IPS DF 4.7 (cell line): Measurements from ENCODE around the gene RIT1.

Experiments used
- DNase-seq: peaks from one replicate; pipeline ENCODE4 v3.0.0-alpha.2; 2013; ENCODE audit warnings: low spot score; ENCODE audit errors: extremely low read depth

The RIT1 gene

DNA sequence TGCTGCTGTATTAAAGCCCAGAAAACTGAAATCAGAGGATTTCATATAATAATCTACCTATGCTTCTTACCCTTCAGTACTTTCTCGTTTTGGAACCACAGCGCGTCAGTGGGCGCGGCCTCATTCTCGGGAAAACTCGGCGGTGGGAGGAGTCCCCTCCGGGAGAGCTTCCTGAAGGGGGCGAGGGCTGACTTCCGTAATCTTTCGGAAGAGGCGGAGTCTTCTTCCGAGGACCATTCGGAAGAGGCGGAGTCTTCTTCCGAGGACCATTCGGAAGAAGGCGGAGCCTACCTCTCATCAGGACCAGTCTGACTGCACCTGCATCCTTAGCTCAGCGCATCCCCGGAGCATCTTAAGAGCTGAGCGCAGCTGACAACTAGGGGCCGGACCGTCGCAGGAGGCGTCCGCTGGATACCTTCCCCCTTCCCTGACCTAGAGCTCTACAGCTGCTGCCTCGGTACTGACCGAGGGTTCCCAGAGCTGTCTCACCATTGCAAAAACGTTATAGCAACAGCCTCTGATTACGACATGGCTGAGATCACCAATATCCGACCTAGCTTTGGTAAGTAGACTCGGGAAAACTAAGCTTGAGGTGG lies 51.8 kb downstream of the RIT1 start, which contains the start of gene SYT11:
SYT11 (plus strand) TSS at position 334 of the 596 bp plus-strand sequence; CDS start at position 529, 195 bp downstream.
- peak; percentile 85 for DNase-seq

DNA sequence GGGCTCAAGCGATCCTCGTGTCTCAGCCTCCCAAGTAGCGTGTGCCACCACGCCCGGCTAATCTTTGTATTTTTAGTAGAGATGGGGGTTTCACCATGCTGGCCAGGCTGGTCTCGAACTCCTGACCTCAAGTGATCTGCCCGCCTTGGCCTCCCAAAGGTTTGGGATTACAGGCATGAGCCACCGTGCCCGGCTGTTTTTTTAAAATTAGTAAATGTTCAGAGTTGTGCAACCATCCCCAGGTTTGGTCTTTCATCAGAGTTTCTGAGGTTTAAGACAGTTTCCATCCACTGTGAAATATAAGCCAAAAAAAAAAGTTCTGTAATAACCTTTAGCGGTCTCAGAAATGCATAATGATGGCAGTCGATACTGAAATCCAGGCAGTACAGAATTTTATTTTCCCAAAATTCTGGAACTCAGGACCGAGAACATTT lies 52.3 kb downstream of the RIT1 start:
- DNase-seq, result no peak

DNA sequence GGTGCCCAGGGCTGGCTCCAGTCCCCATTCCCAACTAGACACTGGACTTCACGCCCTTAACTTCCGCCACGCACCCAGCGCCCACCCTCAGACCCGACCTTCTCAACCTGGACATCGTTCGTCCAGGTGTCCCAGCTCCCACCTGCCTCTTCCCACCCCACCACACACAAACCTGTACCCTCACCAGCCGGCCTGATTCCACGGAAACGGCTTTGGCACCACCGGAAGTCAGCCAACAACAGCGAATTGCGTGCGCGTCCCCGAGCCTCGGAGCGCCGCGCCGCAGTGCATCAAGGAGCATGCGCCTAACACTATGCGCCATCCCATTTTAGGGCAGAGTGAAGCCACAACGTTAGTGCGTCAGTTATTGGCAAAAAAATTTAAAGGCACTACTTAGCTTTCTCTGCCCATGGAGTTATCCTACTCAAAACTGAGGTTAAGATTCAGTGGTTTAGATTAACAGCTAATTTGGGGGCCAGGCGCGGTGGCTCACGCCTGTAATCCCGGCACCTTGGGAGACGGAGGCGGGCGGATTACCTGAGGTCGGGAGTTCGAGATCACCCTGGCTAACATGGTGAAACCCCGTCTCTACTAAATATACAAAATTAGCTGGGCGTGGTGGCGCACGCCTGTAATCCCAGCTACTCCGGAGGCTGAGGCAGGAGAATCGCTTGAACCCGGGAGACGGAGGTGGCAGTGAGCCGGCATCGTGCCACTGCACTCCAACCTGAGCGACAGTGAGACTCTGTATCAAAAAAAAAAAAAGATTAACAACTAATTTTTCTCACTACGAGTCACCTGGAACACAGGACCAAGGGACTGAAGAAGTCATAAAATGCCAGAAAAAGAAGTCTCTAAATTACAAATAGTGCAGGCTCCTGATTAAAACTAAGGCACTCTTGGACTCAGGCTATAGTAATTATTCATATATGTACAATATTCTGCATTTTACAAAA lies 53.9 kb downstream of the RIT1 start, which contains the start of gene GON4L:
GON4L (minus strand) TSS at position 240 of the 956 bp plus-strand sequence. CDS start 3,434 bp downstream, outside the sequence.
- peak; percentile 78 for DNase-seq

DNA sequence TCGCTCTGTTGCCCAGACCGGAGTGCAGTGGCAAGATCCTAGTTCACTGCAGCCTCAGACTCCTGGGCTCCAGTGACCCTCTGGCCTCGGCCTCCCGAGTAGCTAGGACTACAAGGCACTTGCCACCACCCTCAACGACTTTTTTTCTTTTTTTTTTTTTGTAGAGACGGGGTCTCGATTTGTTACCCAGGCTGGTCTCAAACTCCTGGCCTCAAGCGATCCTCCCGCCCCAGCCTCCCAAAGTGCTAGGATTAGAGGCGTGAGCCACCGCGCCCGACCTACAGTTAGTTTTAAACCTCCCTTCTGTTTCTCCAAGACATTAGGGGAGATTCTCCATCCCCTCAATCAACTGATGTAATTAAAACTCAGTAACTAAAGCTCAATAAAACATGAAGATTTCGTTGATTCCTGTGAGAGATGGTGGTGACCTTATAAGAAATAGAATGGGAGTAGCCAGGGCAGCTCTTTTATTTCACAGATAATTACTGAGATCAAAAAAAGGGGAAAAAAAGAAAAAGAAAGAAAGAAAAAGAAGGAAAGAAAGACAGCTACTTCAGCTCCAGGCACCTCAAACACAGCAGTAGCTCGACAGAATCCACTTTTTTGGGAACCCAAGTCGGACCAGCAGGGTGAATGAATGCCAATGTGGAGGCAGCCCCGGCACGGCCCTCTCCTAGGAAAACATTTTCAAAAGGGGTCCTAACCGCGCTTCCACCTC lies 54.7 kb downstream of the RIT1 start:
- no peak for DNase-seq

DNA sequence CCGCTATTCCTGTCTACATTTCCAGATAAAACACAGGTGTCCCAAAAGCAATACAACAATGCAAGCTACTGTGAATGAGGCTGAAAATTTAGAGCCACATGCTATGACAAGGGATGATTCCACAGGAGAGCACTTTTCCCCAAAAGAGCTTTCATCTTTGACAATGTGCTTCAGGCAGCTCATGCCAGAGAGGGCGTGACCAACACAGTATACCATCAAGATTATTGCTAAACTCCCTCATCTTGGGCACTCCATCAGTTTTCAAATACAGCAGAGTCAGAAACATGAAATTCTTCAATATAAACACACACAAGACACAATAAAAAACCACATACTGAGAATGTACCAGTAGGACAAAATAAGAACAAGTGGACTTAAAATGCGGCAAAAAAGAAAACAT lies 60.8 kb downstream of the RIT1 start:
- DNase-seq, result no peak

DNA sequence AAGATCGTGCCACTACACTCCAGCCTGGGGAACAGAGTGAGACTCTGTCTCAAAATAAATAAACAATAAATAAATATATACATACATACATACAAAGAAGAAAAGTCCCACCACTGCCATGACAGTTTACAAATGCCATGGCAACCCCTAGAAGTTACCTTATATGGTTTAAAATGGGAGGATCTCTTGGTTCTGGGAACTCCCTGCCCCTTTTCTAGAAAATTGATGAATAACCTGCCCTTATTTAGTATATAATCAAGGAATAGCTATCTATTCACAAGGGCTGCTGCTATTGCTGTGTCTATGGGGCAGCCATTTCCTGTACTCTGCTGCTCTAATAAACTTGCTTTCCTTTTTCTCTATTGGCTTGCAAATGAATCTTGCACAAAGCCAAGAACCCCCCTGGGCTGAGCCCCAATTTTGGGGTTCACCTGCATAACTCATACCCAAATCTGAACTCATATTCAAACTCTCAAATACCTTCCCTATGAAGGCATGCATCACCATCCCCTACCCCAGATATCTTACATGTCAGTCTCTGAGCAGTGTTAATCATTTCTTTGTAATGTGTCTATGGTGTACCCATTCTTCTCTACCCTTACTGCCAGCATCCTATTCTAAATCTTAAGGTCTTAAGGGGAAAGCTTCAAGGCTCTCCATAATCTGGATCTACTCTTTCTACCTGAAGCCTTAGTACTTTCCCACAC lies 63.2 kb downstream of the RIT1 start:
- DNase-seq, result no peak
